Mammary epithelial cell (primary cell): Measurements from ENCODE around the gene TRIM24.

Source experiments
- CTCF ChIP-seq, 2 donors: IDR thresholded peaks in 1 of 2; conservative IDR thresholded peaks in 1 of 2; 2 replicates each; pipeline ENCODE4 v1.5.1; 2011 to 2012; ENCODE audit warnings: inconsistent platforms in 2 of 2, low read length in 2 of 2, mild to moderate bottlenecking in 2 of 2, control low read depth in 1 of 2, low read depth in 1 of 2; ENCODE audit not compliant: insufficient read depth in 1 of 2; ENCODE audit errors: extremely low read depth in 1 of 2
- EZH2 ChIP-seq: IDR thresholded peaks from 2 replicates; pipeline ENCODE4 v1.6.1; 2012; ENCODE audit warnings: low read length, inconsistent platforms, borderline replicate concordance

- TF ChIP-seq EZH2 (no peak), CTCF (conservative IDR thresholded peaks at IDR 0.05 in 1 of 2, IDR thresholded peaks at IDR 0.05 in 1 of 2; ENCODE audit: extremely low read depth in 1 of 2, insufficient read depth in 1 of 2, low read depth in 1 of 2, low read length in 2 of 2) (no peak)
Observed at GRCh38 chr7:138481447-138482380, 21.7 kb downstream of the TRIM24 start.
